SK-N-SH (cell line): ENCODE results near the gene ATF5. TPM values are rescaled to one million over a fixed set of nuclear protein-coding genes. Genes with fewer than 3 reads are reported as not detected.

Experiments
- CTCF ChIA-PET: fragments of 300-600, 350-600 bp; formaldehyde crosslinking; extraction: SDS; loops from one replicate; lab custom pipeline; 2021; lab: Yijun Ruan, JAX
- POLR2A ChIA-PET: fragments of 350-600 bp; sonication (Branson Sonifier 250); formaldehyde crosslinking; extraction: SDS; loops from one replicate; lab custom pipeline; 2020; ENCODE audit warnings: antibody characterized with exemption, inconsistent platforms; lab: Yijun Ruan, JAX
- DNase-seq: peaks from one replicate; pipeline ENCODE4 v3.0.0; 2012
- H2AFZ ChIP-seq: fragments of 200-600 bp; sonication (generic); 2 replicates; pipeline ENCODE4 v1.8.1; 2016; ENCODE audit warnings: antibody characterized with exemption, mild to moderate bottlenecking, low read depth
- H3F3A ChIP-seq: fragments of 200-600 bp; sonication (generic); replicated peaks from 2 replicates; pipeline ENCODE3; 2016; ENCODE audit warnings: antibody characterized with exemption, mild to moderate bottlenecking; ENCODE audit not compliant: insufficient read depth
- H3K27ac ChIP-seq, 2 experiments: fragments of 200-500 bp in 1 of 2; fragments of 200-600 bp in 1 of 2; sonication (Bioruptor generic) in 1 of 2; sonication (generic), shearing (Covaris generic) in 1 of 2; 2 replicates each; pipeline versions ENCODE4 v1.5.1 to v1.6.1; 2014 to 2016; ENCODE audit warnings: low read depth in 2 of 2, inconsistent platforms in 1 of 2, low read length in 1 of 2, mild to moderate bottlenecking in 1 of 2, mixed read lengths in 1 of 2
- H3K27me3 ChIP-seq: fragments of 200-600 bp; sonication (generic), shearing (Covaris generic); 2 replicates; pipeline ENCODE4 v1.6.1; 2016; ENCODE audit warnings: mixed run types; ENCODE audit not compliant: insufficient read depth
- H3K36me3 ChIP-seq, 2 experiments: fragments of 200-500 bp in 1 of 2; fragments of 200-600 bp in 1 of 2; sonication (Bioruptor generic) in 1 of 2; sonication (generic) in 1 of 2; replicated peaks in 1 of 2; 2 replicates each; pipeline versions ENCODE3 to v1.5.1; 2014 to 2016; ENCODE audit warnings: low read length in 1 of 2, mild to moderate bottlenecking in 1 of 2; ENCODE audit not compliant: insufficient read depth in 2 of 2, control insufficient read depth in 1 of 2
- H3K4me1 ChIP-seq, 2 experiments: fragments of 200-500 bp in 1 of 2; fragments of 200-600 bp in 1 of 2; sonication (Bioruptor generic) in 1 of 2; sonication (generic), shearing (Covaris generic) in 1 of 2; 2 replicates each; pipeline versions ENCODE4 v1.5.1 to v1.6.1; 2014 to 2016; ENCODE audit warnings: low read depth in 1 of 2, low read length in 1 of 2, mixed run types in 1 of 2; ENCODE audit not compliant: insufficient read depth in 2 of 2, control insufficient read depth in 1 of 2
- H3K4me2 ChIP-seq: fragments of 200-600 bp; sonication (generic), shearing (Covaris generic); 2 replicates; pipeline ENCODE4 v1.6.1; 2017; ENCODE audit warnings: mixed run types
- H3K4me3 ChIP-seq, 2 experiments: fragments of 200-500 bp in 1 of 2; fragments of 200-600 bp in 1 of 2; sonication (Bioruptor generic) in 1 of 2; sonication (generic), shearing (Covaris generic) in 1 of 2; 2 replicates each; pipeline versions ENCODE4 v1.5.1 to v1.8.1; 2014 to 2016; ENCODE audit warnings: low read depth in 2 of 2, inconsistent platforms in 1 of 2, low read length in 1 of 2, mild to moderate bottlenecking in 1 of 2, mixed read lengths in 1 of 2, moderate library complexity in 1 of 2
- H3K79me2 ChIP-seq: fragments of 200-600 bp; sonication (generic); 2 replicates; pipeline ENCODE4 v1.8.1; 2017; ENCODE audit warnings: mild to moderate bottlenecking; ENCODE audit not compliant: insufficient read depth
- H3K9ac ChIP-seq: fragments of 200-600 bp; sonication (generic); 2 replicates; pipeline ENCODE4 v1.6.1; 2017; ENCODE audit warnings: mixed run types
- H3K9me2 ChIP-seq: fragments of 200-600 bp; sonication (generic); 2 replicates; pipeline ENCODE4 v1.6.1; 2017; ENCODE audit warnings: mixed run types
- H3K9me3 ChIP-seq: fragments of 200-600 bp; sonication (generic); 2 replicates; pipeline ENCODE4 v1.6.1; 2017; ENCODE audit warnings: mixed run types, mild to moderate bottlenecking, moderate library complexity
- H4K20me1 ChIP-seq: fragments of 200-600 bp; sonication (generic); 2 replicates; pipeline ENCODE4 v1.6.1; 2017; ENCODE audit warnings: mild to moderate bottlenecking, mixed run types; ENCODE audit not compliant: insufficient read depth
- CTCF ChIP-seq: fragments of 200-600 bp; sonication (generic); IDR thresholded peaks from 2 replicates; pipeline ENCODE4 v1.6.1; 2017; ENCODE audit warnings: antibody characterized with exemption, mild to moderate bottlenecking, moderate library complexity
- ELF1 ChIP-seq: IDR thresholded peaks from 2 replicates; pipeline ENCODE4 v1.4.0; 2012
- EP300 ChIP-seq, 2 experiments: IDR thresholded peaks; 2 replicates each; pipeline versions ENCODE4 v1.4.0 to v1.6.1; 2012; ENCODE audit warnings: borderline replicate concordance in 1 of 2, low read depth in 1 of 2, low read length in 1 of 2
- FOSL2 ChIP-seq: IDR thresholded peaks from 2 replicates; pipeline ENCODE4 v1.4.0; 2012; ENCODE audit warnings: low read depth, mild to moderate bottlenecking, moderate library complexity, borderline replicate concordance
- FOXM1 ChIP-seq: IDR thresholded peaks from 2 replicates; pipeline ENCODE4 v1.4.0; 2012; ENCODE audit warnings: low read depth, mild to moderate bottlenecking
- GABPA ChIP-seq: IDR thresholded peaks from 2 replicates; pipeline ENCODE4 v1.4.0; 2012; ENCODE audit warnings: low read depth, mild to moderate bottlenecking
- GATA2 ChIP-seq: sonication (generic); formaldehyde crosslinking; IDR thresholded peaks from 2 replicates; pipeline ENCODE4 v1.5.0; 2020; ENCODE audit warnings: mild to moderate bottlenecking, missing genetic modification reagents
- MEF2A ChIP-seq: IDR thresholded peaks from 2 replicates; pipeline ENCODE4 v1.4.0; 2012; ENCODE audit warnings: low read depth, borderline replicate concordance
- PBX3 ChIP-seq: IDR thresholded peaks from 2 replicates; pipeline ENCODE4; 2012
- RCOR1 ChIP-seq: fragments of 150-350 bp; IDR thresholded peaks from 2 replicates; pipeline ENCODE4 v1.6.1; 2017; ENCODE audit warnings: antibody characterized with exemption, low read length
- RFX5 ChIP-seq: IDR thresholded peaks from 2 replicates; pipeline ENCODE4 v1.6.1; 2012; ENCODE audit warnings: mild to moderate bottlenecking, improper control_type of control experiment, low read length
- RXRA ChIP-seq: IDR thresholded peaks from 2 replicates; pipeline ENCODE4 v1.4.0; 2012; ENCODE audit warnings: low read depth, mild to moderate bottlenecking, borderline replicate concordance
- SMC3 ChIP-seq: IDR thresholded peaks from 2 replicates; pipeline ENCODE4 v1.6.1; 2012; ENCODE audit warnings: low read depth, low read length, improper control_type of control experiment
- USF2 ChIP-seq: fragments of 150-350 bp; IDR thresholded peaks from 2 replicates; pipeline ENCODE4 v1.6.1; 2017; ENCODE audit warnings: antibody characterized with exemption, low read length, low read depth, borderline replicate concordance
- WGBS: methylation state at CpG from one replicate; pipeline ENCODE4 v1.1.6; 2017; ENCODE audit warnings: low lambda C conversion rate; 5-methylcytosine and 5-hydroxymethylcytosine counted together
- polyA plus RNA-seq, 3 experiments: library from polyadenylated mRNA; depleted of rRNA; stranded (reverse); fragments of >200 nt; gene quantifications; 2 replicates each; pipeline ENCODE4 v1.2.3, GENCODE V29; 2012
- TF ChIP-seq, protein P1 (sequence below): IDR thresholded peaks from 2 replicates; pipeline ENCODE4 v1.4.0; 2012; ENCODE audit warnings: low read depth
- TF ChIP-seq, protein P2 (sequence below): IDR thresholded peaks from 2 replicates; pipeline ENCODE4 v1.4.0; 2012; ENCODE audit warnings: low read depth, borderline replicate concordance

The ATF5 gene
- polyA plus RNA-seq, 1 of the 3 experiments (the other 2 are of a cell fraction): 11.7 TPM

DNA sequence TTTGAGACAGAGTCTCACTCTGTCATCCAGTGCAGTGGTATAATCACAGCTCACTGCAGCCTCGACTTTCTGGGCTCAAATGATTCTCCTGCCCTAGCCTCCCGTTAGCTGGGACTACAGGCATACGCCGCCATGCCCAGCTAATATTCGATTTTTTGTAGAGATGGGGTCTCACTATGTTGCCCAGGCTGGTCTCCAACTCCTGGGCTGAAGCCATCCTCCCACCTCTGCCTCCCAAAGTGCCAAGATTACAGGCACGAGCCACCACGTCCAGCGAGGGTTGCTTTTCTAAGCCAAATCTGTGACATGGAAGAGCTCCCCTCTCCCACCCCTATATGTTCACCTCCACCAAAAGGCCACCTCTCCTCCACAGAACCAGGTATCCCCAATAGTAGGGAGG lies 10.9 kb upstream of the ATF5 start (continued):
- no peak for TF ChIP-seq PBX3
- TF ChIP-seq RFX5: no peak
- TF ChIP-seq RCOR1: no peak
- TF ChIP-seq GATA2: no peak
- TF ChIP-seq, all 33 proteins: peak for 0

DNA sequence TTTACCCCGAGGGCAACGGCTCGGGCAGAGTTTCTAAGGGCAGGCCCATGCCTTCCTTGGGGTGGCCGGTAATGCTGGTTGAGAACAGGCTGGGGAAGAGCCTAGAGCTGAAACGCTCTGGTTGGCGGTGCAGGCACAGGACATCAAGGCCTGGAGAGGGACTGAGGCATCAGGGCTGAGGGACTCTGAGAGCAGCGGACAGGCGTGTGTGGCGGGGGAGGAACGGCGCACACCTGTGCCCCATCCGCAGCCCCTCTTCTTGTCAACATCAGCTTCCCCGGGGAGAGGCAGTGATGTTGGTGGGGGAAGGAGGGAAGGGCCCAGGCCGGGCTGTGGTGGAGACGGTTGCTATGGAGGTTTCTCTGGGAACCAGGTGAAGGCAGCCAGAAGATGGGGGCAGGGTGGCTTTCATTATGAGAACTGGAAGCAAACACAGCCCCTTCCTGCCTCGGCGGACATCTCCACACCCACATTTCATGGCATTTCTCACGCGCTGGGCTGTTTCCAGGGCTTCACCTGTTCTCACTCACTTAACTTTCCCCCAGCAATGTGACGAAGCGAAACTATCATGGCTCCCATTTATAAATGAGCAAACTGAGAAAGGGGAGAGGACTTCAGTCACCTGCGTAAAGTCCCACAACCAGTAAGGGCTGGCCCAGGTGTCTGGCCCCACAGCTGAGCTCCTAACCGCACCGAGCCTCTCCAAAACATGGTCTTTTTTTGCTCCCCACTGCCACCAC lies 8.2 kb upstream of the ATF5 start:
- Histone ChIP-seq H3K9me2 (no peaks in the 10 kb centered on the region), H3K4me3 (no peak overlapping the region)
- TF ChIP-seq FOXM1 (no peak), MEF2A (no peak), SMC3 (no peak), USF2 (no peak)
- TF ChIP-seq, all 33 proteins: peak for 0
- POLR2A ChIA-PET: no interaction called here
- no peak for DNase-seq
- peaks cover 90% of the 10 kb centered on the region for H3K79me2 ChIP-seq
- no peak overlapping the region for H2AFZ ChIP-seq
- H3K9ac ChIP-seq: no peak overlapping the region
- CTCF ChIA-PET: interaction anchor here (1.1 kb wide), 1 partner anchor 30 kb away, joined by 4 read pairs; no protein-coding TSS in a partner anchor
- H3K9me3 ChIP-seq: no peaks in the 10 kb centered on the region
- 95% methylated on average over 24 of the region's 24 CpGs for WGBS
- H3K36me3 ChIP-seq: peaks cover 6 to 30% of the 10 kb centered on the region in 2 experiments
- no peak overlapping the region for H3K27ac ChIP-seq
- H4K20me1 ChIP-seq: peaks cover 48% of the 10 kb centered on the region; the same call in 1 of the 2 replicates
- no peak overlapping the region for H3K4me2 ChIP-seq
- H3K27me3 ChIP-seq: no peaks in the 10 kb centered on the region
- no peaks in the 10 kb centered on the region; a peak in 1 of 4 replicates for H3K4me1 ChIP-seq
- no peaks in the 10 kb centered on the region for H3F3A ChIP-seq

- Histone ChIP-seq H3F3A (peaks cover 4% of the 10 kb centered on the region), H3K79me2 (peaks cover 98% of the 10 kb centered on the region), H3K9me3 (no peaks in the 10 kb centered on the region), H3K9ac (no peak overlapping the region), H3K36me3 (peaks cover 20 to 29% of the 10 kb centered on the region in 2 experiments), H4K20me1 (peaks cover 55% of the 10 kb centered on the region; the same call in 1 of the 2 replicates), H3K4me2 (no peak overlapping the region), H3K4me3 (no peak overlapping the region), H3K27ac (no peak overlapping the region), H2AFZ (no peak overlapping the region), H3K9me2 (no peaks in the 10 kb centered on the region), H3K27me3 (no peaks in the 10 kb centered on the region), H3K4me1 (peaks cover 0 to 1% of the 10 kb centered on the region in 2 experiments; a peak in 2 of 4 replicates)
- ChIA-PET POLR2A (no interaction called here), CTCF (interaction anchor here (1.2 kb wide), 1 partner anchor 11 kb away, joined by 3 read pairs; no protein-coding TSS in a partner anchor)
- 92% methylated on average over 12 of the region's 22 CpGs for WGBS
- DNase-seq: no peak
- TF ChIP-seq RFX5 (no peak), FOSL2 (no peak), GABPA (no peak), SMC3 (no peak), ELF1 (no peak), EP300 (IDR thresholded peaks at IDR 0.05; ENCODE audit: borderline replicate concordance in 1 of 2, low read depth in 1 of 2, low read length in 1 of 2) (no peak), RXRA (no peak), CTCF (no peak), RCOR1 (no peak)
- TF ChIP-seq, protein P1, sequence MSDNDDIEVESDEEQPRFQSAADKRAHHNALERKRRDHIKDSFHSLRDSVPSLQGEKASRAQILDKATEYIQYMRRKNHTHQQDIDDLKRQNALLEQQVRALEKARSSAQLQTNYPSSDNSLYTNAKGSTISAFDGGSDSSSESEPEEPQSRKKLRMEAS: no peak
- TF ChIP-seq, protein P2, sequence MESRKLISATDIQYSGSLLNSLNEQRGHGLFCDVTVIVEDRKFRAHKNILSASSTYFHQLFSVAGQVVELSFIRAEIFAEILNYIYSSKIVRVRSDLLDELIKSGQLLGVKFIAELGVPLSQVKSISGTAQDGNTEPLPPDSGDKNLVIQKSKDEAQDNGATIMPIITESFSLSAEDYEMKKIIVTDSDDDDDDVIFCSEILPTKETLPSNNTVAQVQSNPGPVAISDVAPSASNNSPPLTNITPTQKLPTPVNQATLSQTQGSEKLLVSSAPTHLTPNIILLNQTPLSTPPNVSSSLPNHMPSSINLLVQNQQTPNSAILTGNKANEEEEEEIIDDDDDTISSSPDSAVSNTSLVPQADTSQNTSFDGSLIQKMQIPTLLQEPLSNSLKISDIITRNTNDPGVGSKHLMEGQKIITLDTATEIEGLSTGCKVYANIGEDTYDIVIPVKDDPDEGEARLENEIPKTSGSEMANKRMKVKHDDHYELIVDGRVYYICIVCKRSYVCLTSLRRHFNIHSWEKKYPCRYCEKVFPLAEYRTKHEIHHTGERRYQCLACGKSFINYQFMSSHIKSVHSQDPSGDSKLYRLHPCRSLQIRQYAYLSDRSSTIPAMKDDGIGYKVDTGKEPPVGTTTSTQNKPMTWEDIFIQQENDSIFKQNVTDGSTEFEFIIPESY: no peak
Observed at GRCh38 chr19:49921871-49922795, 6.9 kb upstream of the ATF5 start.
